Cardiac fibroblast (primary cell): ENCODE measurements around the gene THSD7B.

Source experiments
- DNase-seq, 2 donors: peaks; one replicate each; pipeline versions ENCODE4 v3.0.0 to v3.0.0-alpha.2; 2010; ENCODE audit warnings: low read depth in 2 of 2
- H3K4me3 ChIP-seq, 2 donors: replicated peaks in 1 of 2; 1 replicate in 1 of 2; 2 replicates in 1 of 2; pipeline ENCODE4 v1.5.1; 2011; ENCODE audit warnings: low read depth in 2 of 2, low read length in 2 of 2, mild to moderate bottlenecking in 2 of 2, moderate library complexity in 1 of 2
- CTCF ChIP-seq: IDR thresholded peaks from one replicate; pipeline ENCODE4 v1.5.1; 2011; ENCODE audit warnings: low read depth, mild to moderate bottlenecking, low read length, inconsistent platforms

THSD7B gene

GRCh38 chr2:137220438-137220993, 455.2 kb downstream of the THSD7B start:
- peak; percentile 49 to 89 for DNase-seq
- no peak overlapping the region for H3K4me3 ChIP-seq
- TF ChIP-seq CTCF, result no peak

- no peak overlapping the region for H3K4me3 ChIP-seq
- no peak for TF ChIP-seq CTCF
Observed at GRCh38 chr2:137221797-137222492, 456.6 kb downstream of the THSD7B start.

GRCh38 chr2:137223722-137224121, 458.4 kb downstream of the THSD7B start:
- H3K4me3 ChIP-seq, result no peak overlapping the region
- DNase-seq, result no peak
- TF ChIP-seq CTCF, result no peak

More at GRCh38 chr2:137221797-137222492, 456.6 kb downstream of the THSD7B start:
- DNase-seq, result no peak

- DNase-seq, result peak; percentile 14 to 72
- TF ChIP-seq CTCF, result no peak
Observed at GRCh38 chr2:137228566-137228965, 463.2 kb downstream of the THSD7B start.

GRCh38 chr2:137229834-137230233, 464.5 kb downstream of the THSD7B start:
- peak in 1 of 2 donors; percentile 59 for DNase-seq
- TF ChIP-seq CTCF, result no peak
- no peak overlapping the region for H3K4me3 ChIP-seq

More at GRCh38 chr2:137228566-137228965, 463.2 kb downstream of the THSD7B start:
- H3K4me3 ChIP-seq, result no peak overlapping the region

- TF ChIP-seq CTCF, result no peak
- H3K4me3 ChIP-seq, result no peak overlapping the region
- no peak for DNase-seq
Observed at GRCh38 chr2:137231628-137232027, 466.3 kb downstream of the THSD7B start.

- no peak for DNase-seq
- no peak for TF ChIP-seq CTCF
Observed at GRCh38 chr2:137232076-137232475, 466.7 kb downstream of the THSD7B start.

More at GRCh38 chr2:137232076-137232475, 466.7 kb downstream of the THSD7B start:
- no peak overlapping the region for H3K4me3 ChIP-seq
